ENCODE measurements around the gene TCIRG1. TPM values are rescaled to one million over a fixed set of nuclear protein-coding genes. Genes with fewer than 3 reads are reported as not detected.

TCIRG1 gene
- polyA plus RNA-seq, 1 donor: 83.1 TPM

- H3K27ac ChIP-seq (ENCODE audit: low read length): peak overlapping the region; percentile 63
- DNase-seq: no peak
- peaks cover 13% of the 10 kb centered on the region for H3K4me1 ChIP-seq (ENCODE audit: control insufficient read depth, insufficient read depth, low read length)
Observed at GRCh38 chr11:68031144-68031464, 7.7 kb upstream of the TCIRG1 start.

GRCh38 chr11:68032003-68032402, 6.8 kb upstream of the TCIRG1 start:
- no peak overlapping the region for H3K4me3 ChIP-seq (ENCODE audit: low read length)
- no peaks in the 10 kb centered on the region for H3K9me3 ChIP-seq (ENCODE audit: control insufficient read depth, low read depth, low read length)
- H3K4me1 ChIP-seq (ENCODE audit: control insufficient read depth, insufficient read depth, low read length): peaks cover 13% of the 10 kb centered on the region
- no peaks in the 10 kb centered on the region for H3K27me3 ChIP-seq (ENCODE audit: control insufficient read depth, insufficient read depth, low read length)
- H3K36me3 ChIP-seq (ENCODE audit: control insufficient read depth, insufficient read depth, low read length): peaks cover 32% of the 10 kb centered on the region
- no peak overlapping the region for H3K27ac ChIP-seq (ENCODE audit: low read length)
- no CpG with 5 or more reads among the region's 9 CpGs for WGBS (ENCODE audit: insufficient coverage, low lambda C conversion rate)
- no peak for DNase-seq

More at GRCh38 chr11:68031144-68031464, 7.7 kb upstream of the TCIRG1 start:
- no peaks in the 10 kb centered on the region for H3K9me3 ChIP-seq (ENCODE audit: control insufficient read depth, low read depth, low read length)
- 0% methylated on average over 2 of the region's 10 CpGs for WGBS (ENCODE audit: insufficient coverage, low lambda C conversion rate)
- no peaks in the 10 kb centered on the region for H3K27me3 ChIP-seq (ENCODE audit: control insufficient read depth, insufficient read depth, low read length)
- H3K4me3 ChIP-seq (ENCODE audit: low read length): peak overlapping the region; percentile 70
- H3K36me3 ChIP-seq (ENCODE audit: control insufficient read depth, insufficient read depth, low read length): peaks cover 24% of the 10 kb centered on the region

- Histone ChIP-seq H3K4me3 (ENCODE audit: low read length) (no peak overlapping the region), H3K36me3 (ENCODE audit: control insufficient read depth, insufficient read depth, low read length) (peaks cover 32% of the 10 kb centered on the region), H3K27me3 (ENCODE audit: control insufficient read depth, insufficient read depth, low read length) (no peaks in the 10 kb centered on the region), H3K4me1 (ENCODE audit: control insufficient read depth, insufficient read depth, low read length) (peaks cover 20% of the 10 kb centered on the region), H3K9me3 (ENCODE audit: control insufficient read depth, low read depth, low read length) (no peaks in the 10 kb centered on the region), H3K27ac (ENCODE audit: low read length) (no peak overlapping the region)
- no peak for DNase-seq
- no CpG with 5 or more reads among the region's 29 CpGs for WGBS (ENCODE audit: insufficient coverage, low lambda C conversion rate)
Observed at GRCh38 chr11:68032997-68033707, 5.7 kb upstream of the TCIRG1 start.

- no peak for DNase-seq
- Histone ChIP-seq H3K27ac (ENCODE audit: low read length) (no peak overlapping the region), H3K36me3 (ENCODE audit: control insufficient read depth, insufficient read depth, low read length) (peaks cover 32% of the 10 kb centered on the region), H3K27me3 (ENCODE audit: control insufficient read depth, insufficient read depth, low read length) (no peaks in the 10 kb centered on the region), H3K4me1 (ENCODE audit: control insufficient read depth, insufficient read depth, low read length) (peaks cover 25% of the 10 kb centered on the region), H3K9me3 (ENCODE audit: control insufficient read depth, low read depth, low read length) (no peaks in the 10 kb centered on the region), H3K4me3 (ENCODE audit: low read length) (no peak overlapping the region)
- WGBS (ENCODE audit: insufficient coverage, low lambda C conversion rate): no CpG with 5 or more reads among the region's 12 CpGs
Observed at GRCh38 chr11:68033708-68034045, 5.1 kb upstream of the TCIRG1 start.

- WGBS (ENCODE audit: insufficient coverage, low lambda C conversion rate): no CpG with 5 or more reads among the region's 13 CpGs
- peaks cover 33% of the 10 kb centered on the region for H3K4me1 ChIP-seq (ENCODE audit: control insufficient read depth, insufficient read depth, low read length)
Observed at GRCh38 chr11:68035266-68035876, 3.5 kb upstream of the TCIRG1 start.

GRCh38 chr11:68036141-68036716, 2.6 kb upstream of the TCIRG1 start:
- no CpG with 5 or more reads among the region's 27 CpGs for WGBS (ENCODE audit: insufficient coverage, low lambda C conversion rate)
- peaks cover 32% of the 10 kb centered on the region for H3K36me3 ChIP-seq (ENCODE audit: control insufficient read depth, insufficient read depth, low read length)
- H3K27ac ChIP-seq (ENCODE audit: low read length): no peak overlapping the region
- H3K27me3 ChIP-seq (ENCODE audit: control insufficient read depth, insufficient read depth, low read length): no peaks in the 10 kb centered on the region
- DNase-seq: no peak
- no peak overlapping the region for H3K4me3 ChIP-seq (ENCODE audit: low read length)
- H3K4me1 ChIP-seq (ENCODE audit: control insufficient read depth, insufficient read depth, low read length): peaks cover 35% of the 10 kb centered on the region
- H3K9me3 ChIP-seq (ENCODE audit: control insufficient read depth, low read depth, low read length): no peaks in the 10 kb centered on the region

More at GRCh38 chr11:68035266-68035876, 3.5 kb upstream of the TCIRG1 start:
- no peaks in the 10 kb centered on the region for H3K9me3 ChIP-seq (ENCODE audit: control insufficient read depth, low read depth, low read length)
- H3K36me3 ChIP-seq (ENCODE audit: control insufficient read depth, insufficient read depth, low read length): peaks cover 32% of the 10 kb centered on the region
- H3K4me3 ChIP-seq (ENCODE audit: low read length): no peak overlapping the region
- DNase-seq: no peak
- H3K27ac ChIP-seq (ENCODE audit: low read length): no peak overlapping the region
- H3K27me3 ChIP-seq (ENCODE audit: control insufficient read depth, insufficient read depth, low read length): no peaks in the 10 kb centered on the region

- peaks cover 35% of the 10 kb centered on the region for H3K36me3 ChIP-seq (ENCODE audit: control insufficient read depth, insufficient read depth, low read length)
- no peaks in the 10 kb centered on the region for H3K27me3 ChIP-seq (ENCODE audit: control insufficient read depth, insufficient read depth, low read length)
- H3K4me1 ChIP-seq (ENCODE audit: control insufficient read depth, insufficient read depth, low read length): peaks cover 30% of the 10 kb centered on the region
- DNase-seq: peak in 1 of 2 donors; percentile 28
- H3K4me3 ChIP-seq (ENCODE audit: low read length): no peak overlapping the region
- no CpG with 5 or more reads among the region's 14 CpGs for WGBS (ENCODE audit: insufficient coverage, low lambda C conversion rate)
- no peaks in the 10 kb centered on the region for H3K9me3 ChIP-seq (ENCODE audit: control insufficient read depth, low read depth, low read length)
- H3K27ac ChIP-seq (ENCODE audit: low read length): no peak overlapping the region
Observed at GRCh38 chr11:68036717-68037239, 2.0 kb upstream of the TCIRG1 start.

GRCh38 chr11:68037411-68038225, 1.2 kb upstream of the TCIRG1 start:
- peaks cover 32% of the 10 kb centered on the region for H3K4me1 ChIP-seq (ENCODE audit: control insufficient read depth, insufficient read depth, low read length)
- no peak for DNase-seq
- no peaks in the 10 kb centered on the region for H3K9me3 ChIP-seq (ENCODE audit: control insufficient read depth, low read depth, low read length)
- H3K4me3 ChIP-seq (ENCODE audit: low read length): no peak overlapping the region
- peaks cover 35% of the 10 kb centered on the region for H3K36me3 ChIP-seq (ENCODE audit: control insufficient read depth, insufficient read depth, low read length)
- H3K27me3 ChIP-seq (ENCODE audit: control insufficient read depth, insufficient read depth, low read length): no peaks in the 10 kb centered on the region
- WGBS (ENCODE audit: insufficient coverage, low lambda C conversion rate): no CpG with 5 or more reads among the region's 20 CpGs
- peak overlapping the region; percentile 76 for H3K27ac ChIP-seq (ENCODE audit: low read length)

GRCh38 chr11:68038226-68038717, 553 bp upstream of the TCIRG1 start:
- H3K4me1 ChIP-seq (ENCODE audit: control insufficient read depth, insufficient read depth, low read length): peaks cover 36% of the 10 kb centered on the region
- DNase-seq: peak in 1 of 2 donors; percentile 64
- no CpG with 5 or more reads among the region's 13 CpGs for WGBS (ENCODE audit: insufficient coverage, low lambda C conversion rate)
- H3K36me3 ChIP-seq (ENCODE audit: control insufficient read depth, insufficient read depth, low read length): peaks cover 33% of the 10 kb centered on the region
- H3K4me3 ChIP-seq (ENCODE audit: low read length): peak overlapping the region; percentile 81
- H3K27me3 ChIP-seq (ENCODE audit: control insufficient read depth, insufficient read depth, low read length): no peaks in the 10 kb centered on the region
- H3K9me3 ChIP-seq (ENCODE audit: control insufficient read depth, low read depth, low read length): no peaks in the 10 kb centered on the region
- H3K27ac ChIP-seq (ENCODE audit: low read length): peak overlapping the region; percentile 76

GRCh38 chr11:68039526-68040086, 781 bp downstream of the TCIRG1 start:
- Histone ChIP-seq H3K4me3 (ENCODE audit: low read length) (peak overlapping the region; percentile 81), H3K4me1 (ENCODE audit: control insufficient read depth, insufficient read depth, low read length) (peaks cover 38% of the 10 kb centered on the region), H3K27ac (ENCODE audit: low read length) (peak overlapping the region; percentile 71), H3K27me3 (ENCODE audit: control insufficient read depth, insufficient read depth, low read length) (no peaks in the 10 kb centered on the region), H3K36me3 (ENCODE audit: control insufficient read depth, insufficient read depth, low read length) (peaks cover 32% of the 10 kb centered on the region), H3K9me3 (ENCODE audit: control insufficient read depth, low read depth, low read length) (no peaks in the 10 kb centered on the region)
- WGBS (ENCODE audit: insufficient coverage, low lambda C conversion rate): no CpG with 5 or more reads among the region's 10 CpGs
- peak in 1 of 2 donors; percentile 66 for DNase-seq
